Right kidney (tissue), 1 donor: ENCODE measurements around the gene S100A5.

ENCODE experiments used
- DNase-seq: peaks from one replicate; pipeline ENCODE4 v3.0.0-alpha.2; 2016

S100A5 gene

DNA sequence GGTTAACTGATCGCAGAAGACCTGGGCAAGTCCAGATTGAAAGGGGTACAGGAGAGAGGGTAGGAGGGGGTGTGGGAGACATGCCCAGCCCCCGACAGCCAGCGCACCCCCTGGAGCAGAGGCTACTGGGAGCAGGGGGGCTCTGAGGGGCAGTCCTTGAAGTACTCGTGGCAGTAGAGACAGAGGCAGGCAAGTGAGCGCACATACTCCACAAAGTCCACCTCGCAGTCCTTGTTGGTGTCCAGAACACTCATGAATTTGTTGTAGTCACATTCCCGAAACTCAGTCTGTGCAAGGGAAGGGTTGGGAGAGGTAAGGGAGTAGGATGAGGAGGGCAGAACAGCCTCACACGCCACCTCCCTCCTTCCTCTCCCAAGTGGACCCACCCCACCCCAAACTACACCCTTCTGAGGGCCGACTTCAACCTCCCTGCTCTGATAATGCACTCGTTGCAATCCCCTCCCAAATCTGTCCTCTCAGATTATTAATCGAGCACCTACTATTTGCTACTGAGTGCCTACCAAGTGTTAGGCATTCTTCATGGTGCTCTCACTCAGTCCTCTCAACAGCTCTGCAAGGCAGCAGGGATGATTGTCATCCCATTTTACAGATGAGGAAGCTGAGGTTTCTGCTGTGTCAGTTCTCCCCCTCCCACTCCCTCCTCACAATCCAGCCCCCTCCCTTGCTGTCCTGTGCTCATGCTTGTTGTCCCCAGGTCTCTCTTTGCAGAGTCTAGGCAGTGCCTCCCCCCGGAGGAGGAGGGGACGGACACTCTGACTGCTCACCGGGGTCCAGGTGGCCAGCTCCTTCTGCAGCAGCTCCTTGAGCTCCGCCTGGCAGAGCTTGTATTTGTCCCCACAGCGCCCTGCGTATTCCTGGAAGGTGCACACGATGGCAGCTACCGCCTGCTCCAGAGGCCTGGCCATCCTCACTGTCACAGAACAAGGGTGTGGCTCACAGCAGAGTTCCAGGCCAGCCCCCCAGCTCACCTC is 7.1 kb upstream of the S100A5 start:
- no peak for DNase-seq

DNA sequence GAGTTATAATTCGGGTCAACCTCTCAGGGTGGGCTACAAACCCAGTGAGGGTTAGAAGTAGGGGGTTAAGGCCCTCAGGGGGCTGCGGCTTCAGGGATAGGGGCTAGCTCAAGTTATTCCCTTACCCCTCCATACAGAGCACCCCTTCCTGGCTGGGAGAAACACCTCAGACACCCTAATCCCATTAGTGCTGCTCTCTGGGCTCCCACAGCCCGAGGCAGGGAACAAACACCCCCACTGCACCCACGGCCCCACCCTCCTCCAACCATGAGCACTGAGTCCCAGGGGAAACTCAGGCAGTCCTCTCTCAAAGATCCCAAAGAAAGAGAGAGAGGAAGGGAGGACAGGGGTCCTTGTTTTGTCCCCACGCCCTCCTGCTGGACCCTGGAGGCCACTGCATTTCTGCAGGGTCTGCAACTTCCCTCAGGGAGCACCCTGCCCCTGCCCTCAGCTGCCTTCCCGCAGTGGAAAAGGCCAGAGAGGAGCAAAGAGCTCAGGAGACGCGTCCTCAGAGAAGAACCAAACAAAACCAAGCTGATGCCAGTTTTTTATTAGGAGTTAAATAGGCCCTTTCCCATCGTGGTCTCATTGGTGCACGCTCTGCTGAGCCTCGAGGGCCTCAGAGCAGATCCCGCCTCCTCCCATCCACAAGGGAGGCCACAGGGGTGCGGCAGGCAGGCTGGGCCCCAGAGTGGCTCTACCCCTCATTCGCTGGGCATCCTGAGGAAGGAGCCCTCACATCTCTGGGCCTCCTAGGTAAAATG is 6.2 kb upstream of the S100A5 start:
- DNase-seq, result no peak

- DNase-seq, result no peak
Measured at GRCh38 chr1:153546371-153546770, 5.6 kb upstream of the S100A5 start.

GRCh38 chr1:153545067-153546055 is 4.6 kb upstream of the S100A5 start, which contains the start of gene S100A4:
Gene S100A4, minus strand, starts transcription at chr1:153545806. Its CDS starts 1,012 bp downstream, at chr1:153544794.
- DNase-seq, result peak; percentile 78

DNA sequence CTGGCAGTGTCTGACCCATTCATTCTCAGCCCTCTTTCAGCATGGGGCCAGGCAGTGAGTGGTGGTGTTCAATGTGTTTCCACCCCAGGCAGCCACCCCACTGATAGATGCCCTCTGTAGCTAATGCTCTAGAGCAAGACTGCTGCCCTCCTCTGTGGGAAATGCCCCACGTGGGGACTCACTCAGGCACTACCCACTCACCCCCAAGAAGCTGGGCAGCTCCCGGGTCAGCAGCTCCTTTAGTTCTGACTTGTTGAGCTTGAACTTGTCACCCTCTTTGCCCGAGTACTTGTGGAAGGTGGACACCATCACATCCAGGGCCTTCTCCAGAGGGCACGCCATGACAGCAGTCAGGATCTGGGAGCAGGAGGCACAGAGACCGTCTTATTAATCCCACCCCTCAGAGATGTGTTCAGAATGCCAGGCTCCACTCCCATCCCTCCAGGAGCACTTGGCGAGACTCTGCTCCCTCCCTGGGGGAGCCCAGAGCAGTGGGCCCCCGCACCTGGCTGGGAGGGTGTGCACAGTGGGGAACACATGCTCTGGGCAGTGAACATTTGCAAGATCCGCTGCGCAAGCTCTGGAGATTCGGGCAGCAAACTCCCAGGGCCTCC is 3.8 kb upstream of the S100A5 start:
- no peak for DNase-seq

GRCh38 chr1:153543736-153544135 is 3.0 kb upstream of the S100A5 start:
- no peak for DNase-seq

DNA sequence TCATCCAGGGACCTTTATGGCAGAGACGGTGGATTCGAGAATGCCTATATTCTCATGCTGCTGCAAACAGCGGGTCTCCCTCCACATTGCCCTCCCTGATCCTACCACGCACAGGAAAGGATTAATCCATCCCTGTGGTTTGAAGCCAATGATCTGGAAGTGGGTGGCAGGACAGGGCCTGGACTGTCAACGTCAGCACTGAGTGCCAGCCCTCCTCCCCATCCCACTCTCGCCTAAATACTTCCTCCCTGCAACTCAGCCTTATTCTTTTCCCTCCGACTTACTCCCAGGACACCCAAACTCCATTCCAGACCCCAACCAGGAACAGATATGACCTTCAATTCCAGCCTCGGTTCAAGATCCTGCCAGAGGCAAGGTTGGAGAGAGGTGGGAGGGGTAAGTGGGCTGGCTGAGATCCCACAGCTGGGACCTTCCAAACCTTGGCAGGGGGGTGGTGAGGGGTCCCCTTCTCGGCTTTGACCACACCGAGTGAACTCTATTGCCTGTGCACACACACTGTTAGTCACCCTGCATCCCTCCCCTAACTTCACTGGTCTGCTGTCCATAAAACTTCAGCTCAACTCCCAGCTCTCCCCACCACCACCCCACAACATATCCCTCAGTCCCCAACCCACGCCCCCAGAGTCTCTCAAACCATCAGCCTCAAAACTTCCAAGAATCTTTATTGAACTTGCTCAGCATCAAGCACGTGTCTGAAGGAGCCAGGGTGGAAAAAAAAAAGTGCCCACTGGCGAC is 2.4 kb upstream of the S100A5 start:
- no peak for DNase-seq

DNA sequence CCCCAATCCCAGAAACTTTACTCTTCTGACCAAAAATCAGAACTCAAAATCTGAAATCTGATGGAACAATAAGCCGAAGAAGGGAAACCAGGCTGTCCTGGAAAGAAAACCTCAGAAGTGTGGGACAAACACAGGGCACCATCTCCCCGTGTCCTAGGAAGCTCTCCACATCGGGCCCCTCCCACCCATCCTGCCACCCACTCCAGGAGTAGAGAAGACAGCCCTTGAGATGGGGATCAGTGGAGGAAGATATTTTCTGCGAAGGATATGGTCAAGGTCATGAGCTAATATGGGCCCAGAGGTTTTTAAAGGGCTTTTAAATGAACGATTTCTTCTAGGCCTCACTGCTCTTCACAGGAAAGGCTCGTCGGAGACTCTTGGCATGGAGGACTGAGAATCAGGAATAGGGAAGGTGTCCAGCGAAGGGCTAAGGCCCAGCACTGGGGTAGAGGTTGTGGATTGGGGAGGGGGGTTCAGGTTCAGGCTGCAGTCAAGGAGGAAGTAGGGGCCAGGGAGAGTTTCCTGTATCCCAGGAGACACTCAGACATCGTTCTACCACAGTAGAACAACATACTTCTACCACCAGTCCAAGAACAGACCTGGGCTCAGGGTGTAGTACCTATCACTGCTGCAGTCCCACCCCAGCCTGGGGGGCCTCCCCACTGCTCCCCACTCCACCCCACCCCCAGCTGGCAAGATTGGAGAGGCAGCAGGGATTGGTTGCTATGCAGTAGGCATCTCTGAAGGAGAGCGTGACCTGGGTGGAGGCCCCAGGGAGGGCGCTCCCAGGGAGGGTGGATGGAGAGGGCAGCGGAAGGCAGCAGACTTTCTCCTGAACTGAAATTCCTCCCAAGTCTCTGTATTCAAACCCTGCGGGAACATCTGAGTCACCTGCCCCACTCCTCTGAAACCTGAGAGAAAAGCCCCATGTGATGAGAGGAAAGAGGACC is 1.2 kb upstream of the S100A5 start:
- no peak for DNase-seq

DNA sequence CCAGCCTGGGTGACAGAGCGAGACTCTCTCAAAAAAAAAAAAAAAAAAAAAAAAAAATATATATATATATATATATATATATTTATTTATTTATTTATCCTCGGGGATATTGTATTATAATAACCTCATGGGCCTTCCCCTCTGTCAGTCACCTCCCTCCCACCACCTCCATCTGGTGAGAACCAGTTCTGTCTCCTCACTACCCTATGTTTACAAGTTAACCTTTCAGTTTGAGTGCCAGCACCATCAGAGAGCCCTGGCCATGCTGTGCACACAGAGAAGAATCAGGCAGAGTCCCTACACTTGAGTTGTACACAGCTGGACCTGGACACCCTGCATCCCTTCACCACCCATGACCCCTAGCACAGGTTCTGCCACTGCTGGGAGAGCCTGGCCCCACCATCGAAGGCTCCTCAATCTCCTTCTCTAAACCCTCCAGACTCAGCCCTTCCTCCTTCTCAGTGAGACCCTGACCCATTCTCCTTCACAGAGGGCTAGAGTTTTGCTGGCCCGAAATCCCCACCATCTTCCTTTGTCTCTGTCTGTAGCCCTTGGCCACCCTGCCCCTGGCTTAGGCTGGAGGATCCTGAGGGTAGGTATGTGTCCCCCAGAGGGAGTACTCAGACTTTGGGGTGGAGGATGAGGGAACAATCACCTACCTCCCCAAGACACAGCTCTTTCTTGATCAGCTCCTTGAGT is 1.2 kb downstream of the S100A5 start:
- DNase-seq, result no peak

- no peak for DNase-seq
Measured at GRCh38 chr1:153538315-153538821, 2.4 kb downstream of the S100A5 start.

DNA sequence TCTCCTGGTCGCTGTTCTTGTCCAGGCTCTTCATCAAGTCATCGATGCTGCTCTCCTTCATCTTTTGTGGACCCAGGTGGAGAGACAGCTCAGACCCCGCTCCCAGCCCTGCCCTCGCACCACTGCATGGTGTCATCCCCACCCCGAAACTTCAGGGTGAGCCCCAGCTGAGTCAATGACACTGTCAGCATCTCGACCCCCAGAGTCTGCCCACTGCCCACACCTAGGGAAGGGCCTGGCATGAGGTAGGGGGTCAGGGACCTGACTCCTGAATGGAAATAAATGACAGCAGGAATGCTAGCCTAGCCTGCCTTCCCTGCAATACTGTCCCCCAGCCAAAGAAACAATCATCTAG is 3.4 kb downstream of the S100A5 start:
- no peak for DNase-seq

DNA sequence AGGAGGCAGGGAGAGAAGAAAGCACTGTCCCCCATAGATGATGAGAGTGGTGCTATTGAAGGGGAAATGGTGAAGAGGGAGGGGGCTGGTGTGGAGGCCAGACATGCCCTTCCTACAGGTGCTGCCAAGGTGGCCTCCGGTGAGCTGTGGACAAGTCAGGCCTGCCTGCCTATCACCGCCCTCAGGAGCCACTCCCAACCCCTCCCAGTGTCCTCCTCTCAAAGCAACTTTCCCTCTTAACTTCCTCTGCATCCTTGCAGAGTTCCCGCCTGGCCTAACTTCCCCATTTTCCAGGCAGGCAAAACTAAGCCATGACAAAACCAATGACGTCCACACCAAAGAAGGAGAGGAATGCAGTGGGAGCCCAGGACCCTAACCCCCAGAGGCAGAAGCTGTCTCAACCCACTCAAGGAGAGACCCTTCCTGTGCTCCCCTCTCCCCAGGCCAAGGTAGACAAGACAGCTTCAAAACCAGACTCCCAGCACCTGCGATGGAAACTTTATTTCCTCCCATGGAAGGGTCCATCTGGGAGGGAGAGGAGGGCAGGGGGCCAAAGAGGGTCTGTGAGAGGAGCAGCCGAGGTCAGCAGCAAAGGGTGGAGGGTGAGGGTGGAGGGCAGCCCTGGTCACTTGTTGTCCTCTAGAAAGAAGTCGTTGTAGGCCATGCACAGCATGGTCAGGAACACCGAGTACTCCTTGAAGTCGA is 3.9 kb downstream of the S100A5 start:
- DNase-seq, result no peak

- peak; percentile 79 for DNase-seq
Measured at GRCh38 chr1:153536012-153536670, 4.6 kb downstream of the S100A5 start.

DNA sequence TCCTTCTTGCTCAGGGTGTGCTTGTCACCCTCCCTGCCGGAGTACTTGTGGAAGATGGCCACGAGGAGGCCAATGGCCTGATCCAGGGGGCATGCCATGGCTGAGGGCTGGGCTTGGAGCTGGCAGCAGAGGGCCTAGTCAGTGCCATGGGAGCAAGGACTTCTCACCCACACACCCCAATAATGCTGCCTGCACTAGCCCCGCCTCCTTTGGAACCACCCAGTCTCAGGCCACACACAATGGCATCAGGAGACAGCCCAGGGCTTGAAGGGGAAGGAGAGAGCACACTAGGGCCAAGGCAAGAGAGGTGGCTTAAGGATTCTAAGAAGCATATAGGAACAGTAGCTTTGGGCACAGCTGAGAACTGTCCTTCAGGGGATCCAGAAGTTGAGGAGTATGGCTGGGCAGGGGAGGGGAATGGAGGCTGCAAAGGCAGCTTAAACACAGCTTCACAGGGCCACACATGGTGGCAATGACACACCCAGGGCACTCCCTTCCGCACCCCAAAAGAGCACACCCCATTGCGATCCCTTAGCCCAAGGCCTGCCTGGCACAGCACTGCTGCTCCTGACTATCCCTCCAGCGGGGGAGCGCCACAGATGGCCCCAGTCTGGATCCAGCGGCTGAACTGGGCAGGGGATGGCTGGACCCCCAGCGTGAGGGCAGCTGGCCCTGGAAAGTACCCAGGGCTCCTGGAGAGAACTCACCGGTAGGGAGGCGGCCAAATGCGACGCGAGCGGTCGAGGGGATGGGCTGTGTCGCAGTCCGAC is 5.3 kb downstream of the S100A5 start, which contains the start of gene S100A6:
Gene S100A6, minus strand, starts transcription at position 750 of the 770 bp plus-strand sequence. Its CDS starts 652 bp downstream, at position 98.
- DNase-seq, result peak; percentile 60

GRCh38 chr1:153534925-153535241 is 5.9 kb downstream of the S100A5 start:
- no peak for DNase-seq

DNA sequence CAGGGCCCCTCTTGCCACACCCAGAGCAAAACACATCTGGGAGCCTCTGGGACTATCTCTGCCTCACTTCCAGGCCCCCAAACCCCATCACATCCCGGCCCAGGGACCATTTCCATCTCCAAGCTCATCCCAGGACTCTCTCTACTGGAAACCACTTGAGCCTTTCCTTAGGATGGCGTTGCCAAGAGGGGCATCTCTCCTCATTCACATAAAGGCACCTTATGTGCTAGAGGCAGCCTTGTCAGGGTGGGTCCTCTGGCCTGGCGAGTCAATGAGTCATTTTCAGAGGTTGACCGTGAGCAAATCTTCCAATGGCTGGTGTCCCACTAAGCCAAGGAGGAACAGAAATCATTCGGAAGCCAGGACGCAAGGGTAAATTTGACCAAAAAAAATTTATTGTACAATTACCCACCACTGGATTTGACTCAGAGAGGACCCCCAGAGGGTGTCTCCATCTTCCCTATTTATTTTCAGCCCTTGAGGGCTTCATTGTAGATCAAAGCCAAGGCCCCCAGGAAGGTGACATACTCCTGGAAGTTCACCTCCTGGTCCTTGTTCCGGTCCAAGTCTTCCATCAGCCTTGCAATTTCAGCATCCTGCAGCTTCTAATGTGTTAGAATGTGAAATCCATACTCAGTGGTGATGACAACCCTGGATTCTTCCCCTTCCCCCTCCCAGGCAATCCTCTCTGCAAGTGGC is 6.4 kb downstream of the S100A5 start:
- DNase-seq, result no peak
